Activated CD8-positive, alpha-beta memory T cell treated with anti-CD3 and anti-CD28 coated beads, Interleukin-2, amount 50 U/mL, for 1 hour (primary cell): ENCODE measurements around the gene CENPX.
A peak's percentile ranks its signal among the peaks of the same experiment; 100 is the strongest.

Experiments
- DNase-seq: peaks from one replicate; pipeline ENCODE4 v3.0.0-alpha.2; 2020; ENCODE audit errors: extremely low read depth

Gene CENPX

GRCh38 chr17:82055023-82055964 lies 32.6 kb upstream of the CENPX start:
- no peak for DNase-seq

GRCh38 chr17:82054351-82055022 lies 31.8 kb upstream of the CENPX start:
- no peak for DNase-seq

DNA sequence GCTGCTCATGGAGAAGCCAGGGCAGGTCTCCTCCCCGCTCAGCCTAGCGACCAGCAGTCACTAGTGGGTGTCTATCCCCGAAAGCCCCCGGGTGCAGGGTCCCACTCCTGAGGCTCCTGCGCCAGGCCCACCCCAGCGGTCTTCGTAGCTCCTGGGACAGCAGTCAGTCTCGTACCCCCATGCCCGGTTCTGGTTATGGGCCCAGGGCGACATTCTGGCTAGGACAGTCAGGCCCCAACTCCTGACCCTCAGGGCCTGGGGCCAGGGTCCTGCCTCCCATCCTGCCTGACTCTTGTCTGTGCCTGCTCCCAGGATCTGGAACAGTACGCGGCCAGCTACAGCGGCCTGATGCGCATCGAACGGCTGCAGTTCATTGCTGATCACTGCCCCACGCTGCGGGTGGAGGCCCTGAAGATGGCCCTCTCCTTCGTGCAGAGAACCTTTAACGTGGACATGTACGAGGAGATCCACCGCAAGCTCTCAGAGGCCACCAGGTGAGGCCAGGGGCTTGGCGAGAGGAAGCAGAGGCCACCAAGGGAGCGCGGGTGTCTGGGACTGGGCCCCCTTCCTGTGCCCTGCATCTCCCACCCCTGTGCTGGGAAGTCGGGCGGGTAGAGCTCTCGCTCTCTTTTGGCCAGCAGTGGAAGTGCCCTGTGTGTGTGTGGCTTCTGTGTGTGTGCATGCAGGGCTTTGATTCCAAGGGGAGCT lies 31.0 kb upstream of the CENPX start:
- no peak for DNase-seq

GRCh38 chr17:82053130-82053529 lies 30.5 kb upstream of the CENPX start:
- DNase-seq: no peak

DNA sequence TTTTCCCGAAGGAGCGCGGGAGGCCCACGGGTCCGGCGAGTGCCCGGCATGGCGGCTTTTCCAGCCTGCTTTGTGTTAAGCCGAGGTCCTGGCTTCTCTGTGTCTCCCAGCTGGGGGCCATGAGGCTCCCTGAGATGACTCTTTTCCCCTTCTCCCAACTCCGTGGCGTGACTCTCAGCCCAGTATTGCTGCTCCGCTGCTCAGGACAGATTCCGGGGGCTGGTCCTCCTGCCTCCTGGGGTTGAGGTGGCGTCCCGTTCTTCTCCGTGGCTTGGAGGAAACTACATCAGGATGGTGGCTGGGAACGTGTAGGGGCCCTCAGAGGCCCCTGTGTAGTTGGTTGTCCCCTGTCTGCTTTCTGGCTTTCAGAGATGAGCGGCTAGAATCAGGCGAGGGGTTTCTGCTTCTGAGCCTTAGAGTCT lies 30.0 kb upstream of the CENPX start:
- no peak for DNase-seq

- DNase-seq: peak; percentile 49
Measured at GRCh38 chr17:82051776-82052637, 29.3 kb upstream of the CENPX start, which contains the start of the genes GPS1 and RFNG. Gene GPS1, plus strand, starts transcription at chr17:82051898. Its CDS starts 34 bp downstream, at chr17:82051932. Gene RFNG, minus strand, starts transcription at chr17:82051811. Its CDS starts 45 bp downstream, at chr17:82051766.

DNA sequence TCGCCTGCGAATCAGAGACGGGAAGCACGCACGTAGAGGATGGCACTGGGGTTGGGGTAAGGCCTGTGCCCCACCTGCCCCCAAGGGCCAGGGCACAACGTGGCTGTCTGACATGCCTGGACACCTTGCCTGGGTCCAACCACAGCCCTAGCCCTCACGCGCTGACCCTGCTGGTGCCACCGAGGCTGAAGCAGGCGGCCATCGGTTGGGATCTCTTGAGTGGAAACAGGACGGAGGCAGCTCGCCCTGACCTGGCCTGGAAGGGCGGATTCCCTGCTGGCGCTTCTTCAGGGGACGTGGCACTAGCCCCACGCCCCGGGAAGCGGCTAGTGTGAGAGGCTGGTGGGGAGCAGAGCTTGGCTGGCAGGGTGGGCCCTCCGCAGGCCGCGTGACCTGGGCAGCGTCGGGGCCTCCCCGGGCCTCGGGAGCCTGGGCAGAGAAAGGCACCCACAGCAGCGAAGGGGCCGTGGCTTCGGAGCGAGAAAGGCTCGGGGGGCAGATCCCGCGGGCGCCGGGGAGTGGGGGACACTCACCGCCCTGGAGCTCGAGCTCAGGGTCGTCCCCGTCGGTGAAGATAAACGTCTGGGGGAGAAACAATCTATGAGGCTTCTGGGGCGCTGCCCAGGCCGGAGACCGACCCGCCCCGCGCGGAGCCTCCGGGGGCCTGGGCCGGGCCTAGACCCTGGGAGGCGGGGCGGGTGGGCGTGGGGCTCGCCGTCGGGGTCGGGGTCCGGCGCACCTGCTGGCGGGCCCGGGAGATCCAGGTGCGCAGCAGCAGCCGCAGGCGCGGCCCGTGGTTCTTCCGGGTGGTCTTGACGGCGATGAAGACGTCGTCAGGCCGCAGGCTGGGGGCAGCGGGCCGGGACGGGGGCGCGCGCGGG lies 28.3 kb upstream of the CENPX start:
- DNase-seq: no peak

DNA sequence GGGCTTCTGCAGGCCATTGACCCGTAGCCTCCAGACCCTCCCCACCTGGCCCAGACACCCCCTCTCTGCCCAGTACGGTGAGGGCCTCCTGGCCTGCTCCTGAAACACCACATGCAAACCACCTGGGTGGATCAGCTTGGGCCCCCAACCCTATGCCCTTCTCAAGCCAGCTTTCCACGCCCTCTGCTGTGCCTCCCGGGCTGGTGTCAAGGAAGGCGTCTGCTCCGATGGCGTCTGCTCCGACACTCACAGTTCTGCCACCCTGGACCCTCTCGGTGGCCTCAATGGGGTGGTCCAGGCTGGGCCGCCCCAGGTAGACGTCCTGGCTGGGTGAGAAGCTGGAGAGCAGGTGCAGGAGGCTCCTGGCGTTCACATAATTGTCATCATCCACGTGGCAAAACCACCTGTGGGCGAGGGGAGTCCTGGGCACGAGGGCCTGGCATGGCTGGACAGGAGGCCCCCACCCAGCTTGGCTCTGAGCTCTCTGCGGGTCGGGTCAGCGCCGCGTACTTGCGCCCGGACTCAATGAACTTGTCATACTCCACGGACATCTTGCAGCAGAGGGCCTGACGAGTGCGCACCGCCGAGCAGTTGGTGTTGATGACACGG lies 27.6 kb upstream of the CENPX start:
- no peak for DNase-seq

- no peak for DNase-seq
Measured at GRCh38 chr17:82049521-82049971, 26.9 kb upstream of the CENPX start.

- no peak for DNase-seq
Measured at GRCh38 chr17:82049106-82049505, 26.4 kb upstream of the CENPX start.

DNA sequence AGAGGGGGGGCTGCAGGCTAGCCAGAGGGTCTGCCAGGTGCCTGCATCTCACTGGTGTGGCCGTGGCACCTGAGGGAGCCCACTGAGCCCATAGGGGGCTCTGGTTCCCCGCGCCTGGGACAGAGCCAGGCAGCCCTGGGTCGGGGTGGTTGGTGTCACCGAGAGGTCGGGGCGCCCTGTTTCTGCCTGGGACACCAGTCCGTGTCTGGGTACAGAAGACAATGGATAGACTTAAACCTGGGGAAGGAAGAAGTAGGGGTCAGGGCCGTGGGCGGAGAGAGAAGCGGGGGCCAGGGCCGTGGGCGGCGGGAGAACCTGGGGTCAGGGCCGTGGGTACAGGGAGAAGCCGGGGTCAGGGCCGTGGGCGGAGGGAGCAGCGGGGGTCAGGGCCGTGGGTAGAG lies 25.9 kb upstream of the CENPX start:
- no peak for DNase-seq

DNA sequence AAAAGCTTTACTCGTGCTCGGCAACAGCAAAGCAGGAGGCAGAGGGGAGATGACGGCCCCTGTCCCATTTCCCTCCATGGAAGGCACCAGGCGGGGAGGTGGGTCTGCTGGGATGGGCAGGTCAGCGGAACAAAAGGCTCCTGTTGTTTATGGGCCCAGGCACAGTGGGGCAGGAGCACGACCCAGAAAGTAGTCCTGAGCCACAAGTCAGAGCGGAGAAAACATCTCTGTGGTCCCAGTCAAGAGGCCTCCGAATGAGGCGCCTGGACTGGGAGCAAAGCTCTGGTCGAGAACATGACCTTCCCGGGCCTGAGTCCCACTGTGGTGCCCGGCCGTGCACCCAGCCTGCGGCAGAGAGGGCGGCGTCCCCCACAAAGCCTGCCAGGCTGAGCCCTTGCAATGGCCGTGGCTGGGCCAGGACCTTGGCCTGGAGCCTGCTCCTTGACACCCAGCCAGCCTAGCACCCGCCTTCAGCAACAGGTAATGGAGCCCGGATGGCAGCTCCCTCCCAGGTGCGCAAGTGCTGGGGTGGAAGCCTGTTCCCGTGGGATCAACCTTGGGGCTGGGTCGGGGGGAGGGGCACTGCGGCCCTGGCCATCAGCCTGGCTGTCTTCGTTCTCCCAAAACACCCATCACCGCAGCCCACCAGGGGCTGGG lies 25.4 kb upstream of the CENPX start:
- no peak for DNase-seq

GRCh38 chr17:82047379-82047778 lies 24.7 kb upstream of the CENPX start:
- DNase-seq: no peak

- DNase-seq: no peak
Measured at GRCh38 chr17:82046903-82047302, 24.2 kb upstream of the CENPX start.

- no peak for DNase-seq
Measured at GRCh38 chr17:82045936-82046484, 23.3 kb upstream of the CENPX start.

GRCh38 chr17:82043507-82043906 lies 20.8 kb upstream of the CENPX start:
- DNase-seq: no peak

DNA sequence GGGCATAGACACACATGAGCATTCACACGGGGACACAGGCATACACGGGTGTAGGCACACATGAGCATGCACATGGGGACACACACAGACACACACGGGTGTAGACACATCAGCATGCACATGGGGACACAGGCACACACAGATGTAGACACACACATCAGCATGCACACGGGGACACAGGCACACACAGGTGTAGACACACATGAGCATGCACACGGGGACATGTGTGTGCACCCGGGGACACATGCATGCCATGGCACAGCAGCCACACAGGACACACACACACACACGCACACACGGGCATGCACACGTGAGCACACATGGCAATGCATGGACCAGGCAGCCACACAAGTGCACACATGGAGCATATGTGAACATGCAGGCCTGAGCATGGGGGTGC lies 20.0 kb upstream of the CENPX start:
- no peak for DNase-seq

DNA sequence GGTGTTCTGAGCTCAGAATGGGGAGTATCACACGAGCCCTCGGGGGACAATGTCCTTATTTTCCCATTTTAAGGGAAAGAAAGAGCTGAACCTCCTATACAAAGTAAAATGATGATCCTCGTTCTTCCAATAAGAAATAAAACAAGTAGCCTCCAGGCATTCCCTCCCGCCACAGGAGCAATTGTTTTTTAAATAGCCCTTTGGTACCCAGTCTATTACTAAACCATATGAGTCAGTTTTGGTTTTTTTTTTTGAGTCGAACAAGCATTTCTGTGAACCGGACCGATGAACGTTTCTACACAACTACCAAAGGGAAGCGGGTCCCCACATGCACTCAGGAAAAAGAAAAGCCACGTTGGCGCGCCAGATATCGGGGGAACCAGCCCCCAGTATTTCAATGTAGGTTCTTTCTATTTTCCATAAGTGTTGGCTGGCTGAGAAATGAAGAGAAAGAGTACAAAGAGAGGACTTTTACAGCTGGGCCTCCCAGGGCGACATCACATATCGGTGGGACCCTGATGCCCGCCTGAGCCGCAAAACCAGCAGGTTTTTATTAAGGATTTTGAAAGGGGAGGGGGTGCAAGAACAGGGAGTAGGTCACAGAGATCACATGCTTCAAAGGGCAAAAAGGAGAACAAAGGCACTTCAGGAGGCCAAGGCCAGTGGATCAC lies 18.6 kb upstream of the CENPX start:
- no peak for DNase-seq
